GM12878 (cell line): ENCODE data around the gene ADCY10. TPM values are rescaled to one million over a fixed set of nuclear protein-coding genes. Genes with fewer than 3 reads are reported as not detected.
"Not testable (repeated sequence)": the region's sequence is repeated elsewhere in the genome, so short reads cannot be mapped to it uniquely, and the experiment has no call there.

Experiments
- ATAC-seq: fragments of 200-7000 bp; cut with Tn5 transposase; 3 replicates; pipeline ENCODE4 v1.9.1; 2020; ENCODE audit warnings: mild to moderate bottlenecking, moderate library complexity
- BruUV-seq: library from RNA; stranded (reverse); fragments of 400-500 nt; replicated peaks from 2 replicates; lab custom pipeline; 2021; lab: Mats Ljungman, UMichigan
- CTCF ChIA-PET: fragments of 300-600 bp; sonication (Branson Sonifier 250); formaldehyde crosslinking; extraction: SDS; loops from one replicate; lab custom pipeline; 2021; ENCODE audit warnings: inconsistent platforms; lab: Yijun Ruan, JAX
- POLR2A ChIA-PET: fragments of 350-600 bp; formaldehyde crosslinking; extraction: SDS; loops from one replicate; lab custom pipeline; 2021; ENCODE audit warnings: inconsistent platforms; lab: Charles Lee
- RAD21 ChIA-PET: fragments of 300-600 bp; sonication (Branson Sonifier 250); formaldehyde crosslinking; loops from one replicate; lab custom pipeline; 2023; ENCODE audit warnings: antibody characterized with exemption; ENCODE audit not compliant: unreplicated experiment; lab: Charles Lee
- SMC1A ChIA-PET: fragments of 300-600 bp; sonication (Branson Sonifier 250); formaldehyde crosslinking; loops from one replicate; lab custom pipeline; 2023; ENCODE audit not compliant: unreplicated experiment, uncharacterized antibody; lab: Charles Lee
- DNase-seq: peaks from one replicate; pipeline ENCODE4 v3.0.0-alpha.2; 2011; ENCODE audit warnings: low read depth, low spot score
- FAIRE-seq: peaks from 3 replicates; lab custom pipeline; 2011; peaks lifted over from hg19 to GRCh38; lab: Jason Lieb, UNC
- H2AFZ ChIP-seq: 2 replicates; pipeline ENCODE4 v1.6.0; 2011; ENCODE audit warnings: low read depth, low read length, control low read depth; ENCODE audit not compliant: control insufficient read depth
- H3K27ac ChIP-seq: 2 replicates; pipeline ENCODE4 v1.5.1; 2011; ENCODE audit warnings: control low read depth; ENCODE audit not compliant: control insufficient read depth, insufficient read depth
- H3K27me3 ChIP-seq, 2 experiments: replicated peaks in 1 of 2; 2 replicates each; pipeline versions ENCODE4 v1.6.0 to v1.6.1; 2011; ENCODE audit warnings: low read length in 1 of 2; ENCODE audit not compliant: control insufficient read depth in 2 of 2, insufficient read depth in 2 of 2
- H3K36me3 ChIP-seq, 2 experiments: 2 replicates each; pipeline ENCODE4 v1.5.1; 2011; ENCODE audit warnings: low read length in 1 of 2; ENCODE audit not compliant: control insufficient read depth in 2 of 2, insufficient read depth in 2 of 2
- H3K4me1 ChIP-seq: 2 replicates; pipeline ENCODE4 v1.6.1; 2011; ENCODE audit warnings: mild to moderate bottlenecking, low read length, moderate library complexity, mixed read lengths; ENCODE audit not compliant: control insufficient read depth, insufficient read depth
- H3K4me2 ChIP-seq: 2 replicates; pipeline ENCODE4 v1.6.0; 2011; ENCODE audit warnings: control low read depth; ENCODE audit not compliant: control insufficient read depth, insufficient read depth
- H3K4me3 ChIP-seq: fragments of 200-600 bp; sonication (generic); 2 replicates; pipeline ENCODE4 v1.5.1; 2016
- H3K79me2 ChIP-seq: 2 replicates; pipeline ENCODE4 v1.6.0; 2011; ENCODE audit warnings: low read length; ENCODE audit not compliant: control insufficient read depth, insufficient read depth
- H3K9ac ChIP-seq: 2 replicates; pipeline ENCODE4 v1.8.0; 2011; ENCODE audit warnings: low read length, control low read depth, mixed read lengths; ENCODE audit not compliant: control insufficient read depth, insufficient read depth
- H3K9me3 ChIP-seq: replicated peaks from 3 replicates; pipeline ENCODE4 v1.5.1; 2011; ENCODE audit warnings: mild to moderate bottlenecking, low read length; ENCODE audit not compliant: control insufficient read depth, insufficient read depth
- H4K20me1 ChIP-seq: 2 replicates; pipeline ENCODE4 v1.6.0; 2011; ENCODE audit not compliant: control insufficient read depth, insufficient read depth
- WGBS: methylation state at CpG from one replicate; pipeline ENCODE4 v1.1.6; 2016; ENCODE audit warnings: low lambda C conversion rate; ENCODE audit not compliant: insufficient replicate concordance, insufficient coverage; ENCODE audit errors: missing lambda C conversion rate; 5-methylcytosine and 5-hydroxymethylcytosine counted together
- in situ Hi-C: fragments of 300-500 bp; cut with MboI; formaldehyde crosslinking; loops from 9 replicates; pipeline ENCODE4 v1.14.3; 2018; ENCODE audit warnings: mixed read lengths
- intact Hi-C: fragments of 100-400 bp; cut with micrococcal nuclease; formaldehyde crosslinking; loops from one replicate; pipeline ENCODE4 v1.14.2; 2022; ENCODE audit not compliant: unreplicated experiment
- polyA plus RNA-seq, 11 experiments: library from polyadenylated mRNA; depleted of rRNA in 4 of 11; unstranded in 6 of 11; stranded (reverse) in 5 of 11; fragments of >200 nt; fragmentation: Nextera tagmentation in 4 of 11; fragmentation: Illumina TruSeq in 1 of 11; extraction: Ambion mirVana in 4 of 11; extraction: Trizol in 1 of 11; gene quantifications; 1 replicate in 1 of 11; 2 replicates in 10 of 11; pipeline versions ENCODE4 v1.2.1 to v1.2.3, GENCODE V29; 2011 to 2016; ENCODE audit warnings: inconsistent platforms in 2 of 11, missing spikeins in 2 of 11, low read depth in 1 of 11
- total RNA-seq, 4 experiments: library from RNA; depleted of rRNA in 3 of 4; stranded (reverse); fragments of >200 nt in 3 of 4; fragmentation: Illumina TruSeq in 1 of 4; extraction: Trizol in 1 of 4; gene quantifications; 2 replicates each; pipeline versions ENCODE4 v1.2.1 to v1.2.3, GENCODE V29; 2013 to 2021

ADCY10 gene
- total and polyA plus RNA-seq, 10 of the 15 experiments (the other 5 are each of a cell fraction or from before 2014, with no cell fraction given) = 0.13 to 0.22 TPM; not detected in 8

GRCh38 chr1:167866739-167867414 is 47.1 kb downstream of the ADCY10 start:
- ChIA-PET CTCF (interaction anchor here (0.7 to 2.0 kb wide), 2 partner anchors 49 to 216 kb away, joined by 3 to 7 read pairs; no protein-coding TSS in a partner anchor), SMC1A (interaction anchor here (0.6 kb wide), 1 partner anchor 67 kb away, joined by 3 read pairs; no protein-coding TSS in a partner anchor)
- H3K4me3 ChIP-seq, H3K9ac ChIP-seq, H3K4me2 ChIP-seq, H3K4me1 ChIP-seq, BruUV-seq, intact Hi-C loops, H3K27ac ChIP-seq, H3K36me3 ChIP-seq, H2AFZ ChIP-seq, H3K79me2 ChIP-seq, H4K20me1 ChIP-seq, POLR2A ChIA-PET, in situ Hi-C loops, RAD21 ChIA-PET, H3K9me3 ChIP-seq, H3K27me3 ChIP-seq, DNase-seq, FAIRE-seq, ATAC-seq: not testable (repeated sequence)
- WGBS = 63% methylated on average over 8 of the region's 8 CpGs

- H4K20me1 ChIP-seq, BruUV-seq, H3K4me3 ChIP-seq, H3K4me1 ChIP-seq, H3K9me3 ChIP-seq, H3K36me3 ChIP-seq, POLR2A ChIA-PET, H3K27me3 ChIP-seq, DNase-seq, FAIRE-seq, H3K79me2 ChIP-seq, H2AFZ ChIP-seq, ATAC-seq, H3K27ac ChIP-seq, intact Hi-C loops, H3K4me2 ChIP-seq, in situ Hi-C loops, H3K9ac ChIP-seq: not testable (repeated sequence)
- ChIA-PET CTCF (interaction anchor here (2.0 kb wide), 1 partner anchor 216 kb away, joined by 7 read pairs; no protein-coding TSS in a partner anchor), SMC1A (interaction anchor here (0.6 kb wide), 1 partner anchor 67 kb away, joined by 3 read pairs; no protein-coding TSS in a partner anchor), RAD21 (interaction anchor here (0.7 kb wide), 1 partner anchor 165 kb away, joined by 4 read pairs; no protein-coding TSS in a partner anchor)
- WGBS = 92% methylated on average over 2 of the region's 2 CpGs
Observed at GRCh38 chr1:167866326-167866725, 47.6 kb downstream of the ADCY10 start.

- H3K79me2 ChIP-seq, H3K27me3 ChIP-seq, POLR2A ChIA-PET, H4K20me1 ChIP-seq, FAIRE-seq, H3K4me2 ChIP-seq, intact Hi-C loops, ATAC-seq, in situ Hi-C loops, H3K27ac ChIP-seq, H3K9ac ChIP-seq, H3K36me3 ChIP-seq, H2AFZ ChIP-seq, DNase-seq, H3K4me3 ChIP-seq, H3K4me1 ChIP-seq, BruUV-seq, H3K9me3 ChIP-seq: not testable (repeated sequence)
- 64% methylated on average over 10 of the region's 10 CpGs for WGBS
- ChIA-PET SMC1A (interaction anchor here (0.6 kb wide), 1 partner anchor 68 kb away, joined by 3 read pairs; no protein-coding TSS in a partner anchor), RAD21 (interaction anchor here (0.7 kb wide), 1 partner anchor 165 kb away, joined by 4 read pairs; no protein-coding TSS in a partner anchor), CTCF (interaction anchor here (0.6 to 2.0 kb wide), 2 partner anchors 19 to 217 kb away, joined by 3 to 7 read pairs; no protein-coding TSS in a partner anchor)
Observed at GRCh38 chr1:167865804-167866308, 48.1 kb downstream of the ADCY10 start.
